NCI-H345 (cell line): ENCODE measurements around the gene CSK.
"Not testable (repeated sequence)": the region's sequence is repeated elsewhere in the genome, so short reads cannot be mapped to it uniquely, and the experiment has no call there.

Experiments used
- DNase-seq: peaks from one replicate; lab custom pipeline; 2025; lab: John Stamatoyannopoulos, UW

Gene CSK

GRCh38 chr15:74781431-74782258, at the start of gene CSK:
CSK (plus strand) TSS chr15:74782080; CDS start chr15:74798298, 16,218 bp downstream.
- peak; percentile 68 for DNase-seq

DNA sequence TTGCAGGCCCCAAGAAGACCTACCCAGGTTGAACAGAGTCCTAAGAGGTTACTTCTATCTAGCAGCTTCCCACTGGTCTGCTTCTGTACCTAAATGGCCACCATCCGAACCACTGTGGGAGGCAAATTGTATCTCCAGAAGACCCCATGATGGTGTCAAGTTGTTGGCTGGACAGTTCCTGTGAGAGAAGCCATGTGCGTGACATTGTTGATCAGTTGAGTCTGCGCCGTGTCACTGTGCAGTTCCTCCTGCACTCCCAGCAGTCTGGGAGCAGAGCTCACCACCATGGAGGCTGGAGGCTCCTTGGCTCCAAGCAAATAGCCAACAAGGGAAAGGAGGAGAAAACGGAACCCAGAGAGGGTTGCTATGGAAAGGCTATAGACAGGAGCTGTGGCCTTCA, 49.0 kb upstream of the CSK start:
- DNase-seq = no peak

DNA sequence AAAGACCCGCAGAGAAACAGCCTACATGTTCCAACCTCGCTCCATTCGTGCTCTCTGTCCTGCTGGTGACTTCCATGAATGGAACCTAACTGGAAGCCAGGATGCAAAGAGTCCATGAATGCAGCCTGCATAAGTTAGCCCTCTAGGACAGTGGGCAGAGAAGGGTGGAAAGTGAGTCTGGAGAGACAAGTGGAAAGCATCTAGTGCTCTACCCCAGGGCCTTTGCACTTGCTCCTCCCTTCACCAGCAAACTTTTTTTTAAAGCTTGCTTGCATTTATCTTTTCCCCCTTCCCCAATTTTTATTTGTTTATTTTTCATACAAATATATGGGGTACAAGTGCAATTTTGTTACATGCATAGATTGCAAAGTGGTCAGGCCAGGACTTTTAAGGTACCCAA, 48.6 kb upstream of the CSK start:
- no peak for DNase-seq

GRCh38 chr15:74735305-74735704, 46.6 kb upstream of the CSK start:
- DNase-seq = no peak

- not testable (repeated sequence) for DNase-seq
Measured at GRCh38 chr15:74738239-74738638, 43.6 kb upstream of the CSK start.

DNA sequence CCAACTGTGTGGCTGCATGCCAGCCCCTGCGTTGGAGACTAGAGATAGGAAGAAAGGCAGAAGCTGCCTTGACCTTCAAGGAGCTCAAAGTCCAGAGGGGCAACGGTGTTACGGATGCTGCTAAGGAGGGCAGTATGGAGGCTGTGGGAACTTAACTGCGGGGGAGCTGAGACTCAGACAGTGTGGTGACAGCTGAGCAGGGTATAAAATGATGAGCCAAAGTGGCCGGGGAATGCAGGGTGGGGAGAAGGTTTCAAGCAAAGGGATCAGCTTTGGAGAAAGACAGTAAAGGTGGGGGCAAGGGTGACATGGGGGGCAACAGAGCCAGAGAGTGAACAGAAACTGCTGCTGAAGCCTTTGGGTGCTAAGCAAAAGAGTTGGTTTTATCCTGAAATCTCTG, 39.5 kb upstream of the CSK start:
- no peak for DNase-seq

GRCh38 chr15:74746389-74746788, 35.5 kb upstream of the CSK start:
- DNase-seq = no peak

DNA sequence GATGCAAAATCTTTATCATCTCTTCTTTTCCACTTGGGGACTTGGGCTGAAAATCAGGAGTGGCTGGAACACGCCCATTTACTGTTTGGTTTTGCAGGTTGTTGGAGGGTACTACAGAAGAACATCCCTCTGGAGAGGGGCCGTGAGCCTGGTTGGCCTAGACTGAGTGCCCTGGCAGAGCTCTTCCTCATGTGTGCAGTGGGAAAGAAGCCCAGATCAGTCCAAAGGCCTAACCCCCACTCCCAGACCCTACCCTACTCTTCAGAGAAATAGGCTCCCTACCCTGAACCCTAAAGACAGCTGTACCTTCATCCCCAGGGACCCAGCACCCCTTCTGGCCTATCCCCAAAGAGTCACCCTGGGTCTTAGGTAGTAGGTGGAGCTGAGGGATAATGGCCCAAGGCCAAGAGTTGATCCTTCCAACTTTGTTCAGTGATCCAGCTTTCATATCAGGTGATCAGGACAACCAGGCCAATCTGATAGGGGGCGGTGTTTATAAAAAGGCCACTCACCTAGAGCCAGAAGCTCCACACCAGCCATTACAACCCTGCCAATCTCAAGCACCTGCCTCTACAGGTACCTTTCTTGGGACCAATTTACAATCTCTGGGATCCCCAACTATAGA, 33.4 kb upstream of the CSK start, which contains the start of gene CYP1A2:
Gene CYP1A2 (plus strand): TSS at position 524 of the 625 bp plus-strand sequence. CDS start 894 bp downstream, outside the sequence.
- DNase-seq = no peak

DNA sequence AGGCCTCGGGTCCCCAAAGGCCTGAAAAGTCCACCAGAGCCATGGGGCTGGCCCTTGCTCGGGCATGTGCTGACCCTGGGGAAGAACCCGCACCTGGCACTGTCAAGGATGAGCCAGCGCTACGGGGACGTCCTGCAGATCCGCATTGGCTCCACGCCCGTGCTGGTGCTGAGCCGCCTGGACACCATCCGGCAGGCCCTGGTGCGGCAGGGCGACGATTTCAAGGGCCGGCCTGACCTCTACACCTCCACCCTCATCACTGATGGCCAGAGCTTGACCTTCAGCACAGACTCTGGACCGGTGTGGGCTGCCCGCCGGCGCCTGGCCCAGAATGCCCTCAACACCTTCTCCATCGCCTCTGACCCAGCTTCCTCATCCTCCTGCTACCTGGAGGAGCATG, 32.0 kb upstream of the CSK start:
- no peak for DNase-seq

DNA sequence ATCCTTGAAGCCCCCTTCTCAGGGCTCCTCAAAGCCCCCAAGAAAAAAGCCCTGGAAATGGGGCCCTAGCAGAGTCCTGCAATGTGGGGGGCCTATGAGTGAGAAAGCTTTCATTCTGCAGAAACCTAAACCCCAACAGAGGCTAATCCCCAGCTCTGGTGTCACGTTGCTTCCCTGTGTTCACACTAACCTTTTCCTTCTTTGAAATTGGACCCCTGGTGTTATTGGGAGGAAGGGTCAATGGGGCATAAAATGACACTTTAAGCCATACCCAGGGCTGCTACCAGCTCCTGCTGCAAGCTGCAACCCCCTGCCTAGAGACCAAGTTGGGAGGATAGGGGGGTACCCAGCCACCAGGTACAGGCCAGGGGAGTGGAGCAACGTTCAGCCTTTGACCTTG, 31.1 kb upstream of the CSK start:
- no peak for DNase-seq

DNA sequence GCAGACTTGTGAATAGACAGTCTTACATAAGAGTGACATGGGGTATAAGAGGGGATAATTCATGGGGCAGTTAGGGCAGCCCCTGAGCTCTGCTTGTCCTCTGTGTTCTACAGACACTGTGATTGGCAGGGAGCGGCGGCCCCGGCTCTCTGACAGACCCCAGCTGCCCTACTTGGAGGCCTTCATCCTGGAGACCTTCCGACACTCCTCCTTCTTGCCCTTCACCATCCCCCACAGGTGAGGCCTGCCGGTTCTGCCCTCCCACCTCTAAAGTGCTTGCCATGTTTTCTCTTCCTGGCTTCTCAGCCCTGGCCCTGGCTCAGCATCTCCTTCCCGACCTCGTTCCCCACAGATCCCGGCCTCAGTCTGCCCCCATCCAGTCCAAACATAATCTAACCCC, 29.9 kb upstream of the CSK start:
- no peak for DNase-seq

GRCh38 chr15:74752531-74752930, 29.3 kb upstream of the CSK start:
- DNase-seq = no peak

DNA sequence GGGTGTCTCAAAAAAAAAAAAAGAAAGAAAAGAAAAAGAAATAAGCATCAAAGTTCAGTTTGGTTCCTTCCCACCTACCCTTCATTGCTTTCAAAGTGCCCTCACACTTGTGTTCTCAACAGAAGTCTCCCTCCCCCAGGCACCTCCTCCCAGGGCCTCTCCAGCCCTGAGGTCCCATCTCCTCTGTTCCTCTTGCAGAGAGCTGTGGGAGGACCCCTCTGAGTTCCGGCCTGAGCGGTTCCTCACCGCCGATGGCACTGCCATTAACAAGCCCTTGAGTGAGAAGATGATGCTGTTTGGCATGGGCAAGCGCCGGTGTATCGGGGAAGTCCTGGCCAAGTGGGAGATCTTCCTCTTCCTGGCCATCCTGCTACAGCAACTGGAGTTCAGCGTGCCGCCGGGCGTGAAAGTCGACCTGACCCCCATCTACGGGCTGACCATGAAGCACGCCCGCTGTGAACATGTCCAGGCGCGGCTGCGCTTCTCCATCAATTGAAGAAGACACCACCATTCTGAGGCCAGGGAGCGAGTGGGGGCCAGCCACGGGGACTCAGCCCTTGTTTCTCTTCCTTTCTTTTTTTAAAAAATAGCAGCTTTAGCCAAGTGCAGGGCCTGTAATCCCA, 27.2 kb upstream of the CSK start:
- no peak for DNase-seq

DNA sequence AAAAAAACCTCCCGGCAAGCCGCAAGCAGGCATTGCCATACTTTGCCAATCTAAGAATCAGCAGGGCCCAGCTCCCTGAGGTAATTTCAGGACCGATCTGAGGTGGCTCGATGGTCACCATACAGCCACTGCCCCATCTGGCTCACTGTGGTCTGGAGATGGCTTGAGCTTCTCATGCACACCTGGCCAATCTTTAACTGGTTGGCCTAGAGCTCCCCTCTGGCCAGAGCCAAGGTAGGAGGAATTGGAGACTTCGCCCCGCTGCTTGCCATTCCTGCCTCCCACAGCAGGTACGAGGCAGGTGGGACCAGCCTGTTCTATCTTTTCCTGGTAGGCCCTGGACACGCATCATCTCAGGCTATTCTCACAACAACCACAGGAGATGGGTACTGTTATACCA, 23.1 kb upstream of the CSK start:
- no peak for DNase-seq

DNA sequence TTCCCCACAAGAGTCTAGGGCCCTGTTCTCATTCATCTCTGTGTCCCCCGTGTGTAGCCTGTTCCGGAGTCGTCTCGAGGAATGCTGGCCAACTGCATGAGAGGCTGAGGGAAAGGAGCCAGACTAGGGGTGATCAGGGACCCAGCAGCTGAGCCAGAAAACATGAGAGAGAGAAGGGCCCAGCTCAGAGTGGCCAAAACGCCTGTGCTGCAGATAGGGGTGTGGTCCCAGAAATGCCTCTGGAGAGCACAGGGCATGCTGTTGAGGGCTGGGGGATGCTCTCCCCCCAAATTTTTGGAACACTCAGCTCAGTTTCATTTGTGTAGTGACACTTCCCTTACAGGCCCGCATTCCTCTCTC, 19.1 kb upstream of the CSK start:
- no peak for DNase-seq

DNA sequence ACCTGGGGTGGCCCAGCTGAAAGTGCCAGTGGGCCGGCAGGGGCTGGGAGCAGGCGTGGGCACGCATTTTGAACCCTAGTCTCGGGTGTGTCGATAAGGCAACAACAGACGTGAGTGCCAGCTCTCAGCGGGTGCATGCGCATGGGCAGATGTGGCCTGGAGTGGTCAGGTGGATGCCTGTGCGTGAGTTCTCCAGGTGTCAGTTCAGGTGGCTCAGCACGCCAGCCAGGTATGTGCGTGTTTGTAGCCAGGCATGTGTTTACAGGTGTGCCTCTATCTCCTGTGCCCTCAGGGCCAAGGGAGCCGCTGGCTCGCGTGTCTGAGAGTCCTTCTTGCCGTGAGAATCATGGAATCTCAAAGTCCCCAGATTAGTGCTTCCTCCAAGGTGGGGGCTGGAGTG, 18.5 kb upstream of the CSK start:
- DNase-seq = peak; percentile 79

DNA sequence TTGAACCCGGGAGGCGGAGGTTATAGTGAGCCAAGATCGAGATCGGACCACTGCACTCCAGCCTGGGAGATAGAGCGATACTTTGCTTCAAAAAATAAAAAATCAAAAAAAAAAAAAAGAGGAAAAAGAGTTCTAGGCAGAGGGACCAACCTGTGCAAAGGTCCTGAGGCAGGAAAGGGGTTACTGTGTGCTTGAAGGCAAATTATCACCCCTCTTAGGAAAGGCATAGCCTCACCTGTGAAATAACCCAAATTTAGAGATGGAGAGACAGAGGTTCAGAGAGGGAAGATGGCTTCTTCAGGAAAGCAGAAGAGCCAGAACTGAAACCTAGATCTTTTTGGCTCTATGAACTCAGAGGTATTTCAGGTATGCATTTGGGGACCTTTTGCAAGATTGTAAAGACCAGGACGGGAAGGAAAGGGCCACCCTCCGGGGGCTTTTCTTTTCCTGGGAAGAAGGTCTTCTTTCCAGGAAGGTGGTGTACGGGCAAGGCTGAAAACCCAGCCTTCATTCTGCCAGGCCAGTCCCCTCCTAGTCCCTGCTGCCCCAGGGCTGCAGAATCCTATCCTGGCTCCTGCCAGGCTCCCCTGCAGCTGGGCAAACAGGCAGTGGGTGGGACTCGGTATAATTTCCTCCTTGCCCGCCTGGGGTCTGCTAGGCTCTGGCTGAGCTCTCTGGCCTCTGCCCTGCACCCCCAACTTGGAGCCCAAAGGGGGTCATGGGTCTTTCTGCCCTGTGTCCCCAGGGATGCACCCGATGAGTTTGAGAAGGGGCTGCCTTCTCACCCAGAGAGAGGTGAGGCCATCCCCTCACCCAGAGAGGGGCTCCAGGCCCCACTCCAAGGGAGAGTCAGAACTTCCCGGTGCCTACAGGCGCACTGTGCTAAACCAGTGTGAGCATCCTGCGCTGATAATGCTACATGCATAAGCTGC, 14.4 kb upstream of the CSK start:
- DNase-seq = no peak

- peak; percentile 33 for DNase-seq
Measured at GRCh38 chr15:74768099-74768770, 13.6 kb upstream of the CSK start.

DNA sequence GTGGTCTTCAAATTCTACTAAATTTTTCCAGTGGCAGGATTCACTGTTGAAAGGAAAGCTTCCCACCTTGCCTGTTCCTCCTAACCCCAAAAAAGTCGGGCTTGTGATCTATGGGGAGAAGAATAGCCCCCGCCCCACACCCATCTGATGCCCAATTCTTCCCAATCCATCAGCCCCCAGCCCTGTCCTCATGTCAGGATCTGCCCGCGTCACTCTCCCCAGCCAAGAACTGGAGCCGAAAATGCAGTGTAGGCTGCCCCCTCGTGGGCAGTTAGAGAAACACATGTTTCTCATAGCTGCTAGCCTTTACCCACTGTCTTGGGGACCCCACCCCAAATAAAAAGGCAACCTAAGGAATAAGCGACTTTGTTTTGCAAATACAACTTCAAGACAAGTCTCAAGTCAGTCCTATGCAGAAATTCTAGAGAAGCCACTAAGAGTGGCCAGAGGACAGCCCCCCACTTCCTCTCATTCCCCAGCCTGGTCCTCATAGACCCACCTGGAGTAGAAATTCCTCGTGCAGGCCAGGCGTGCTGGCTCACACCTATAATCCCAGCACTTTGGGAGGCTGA, 13.0 kb upstream of the CSK start:
- peak; percentile 63 for DNase-seq

GRCh38 chr15:74769463-74770025, 12.3 kb upstream of the CSK start:
- DNase-seq = no peak
